Glutamatergic neuron (in vitro differentiated cells): ENCODE data around the gene SLC4A9. TPM values are rescaled to one million over a fixed set of nuclear protein-coding genes. Genes with fewer than 3 reads are reported as not detected.

Source experiments
- DNase-seq: peaks from one replicate; pipeline ENCODE4 v3.0.0; 2022
- H3K27ac Mint-ChIP-seq: one replicate; pipeline ENCODE4 v1.8.0; 2020; ENCODE audit warnings: mild to moderate bottlenecking, mixed read lengths, inconsistent platforms; ENCODE audit not compliant: unreplicated experiment
- H3K27me3 Mint-ChIP-seq: one replicate; pipeline ENCODE4 v1.8.0; 2020; ENCODE audit warnings: mild to moderate bottlenecking, moderate library complexity, mixed read lengths, inconsistent platforms; ENCODE audit not compliant: unreplicated experiment
- H3K36me3 Mint-ChIP-seq: one replicate; pipeline ENCODE4 v1.8.0; 2020; ENCODE audit warnings: mild to moderate bottlenecking, mixed read lengths, inconsistent platforms; ENCODE audit not compliant: unreplicated experiment
- H3K4me1 Mint-ChIP-seq: one replicate; pipeline ENCODE4 v1.8.0; 2020; ENCODE audit warnings: mild to moderate bottlenecking, low read depth, mixed read lengths, inconsistent platforms; ENCODE audit not compliant: unreplicated experiment
- H3K4me3 Mint-ChIP-seq: one replicate; pipeline ENCODE4 v1.8.0; 2020; ENCODE audit warnings: mild to moderate bottlenecking, mixed read lengths, inconsistent platforms; ENCODE audit not compliant: unreplicated experiment
- H3K9me3 Mint-ChIP-seq: one replicate; pipeline ENCODE4 v1.8.0; 2020; ENCODE audit warnings: mild to moderate bottlenecking, moderate library complexity, mixed read lengths, inconsistent platforms; ENCODE audit not compliant: unreplicated experiment
- CTCF ChIP-seq: fragments of 200-600 bp; sonication (generic); IDR thresholded peaks from one replicate; pipeline ENCODE4 v1.5.0; 2021; ENCODE audit not compliant: partially characterized antibody, unreplicated experiment
- total RNA-seq: library from RNA; stranded (reverse); fragmentation: NEBNext Ultra II Directional; extraction: Animal tissue kit (Norgen Biotek cat#: 25700); gene quantifications from one replicate; pipeline ENCODE4 v1.2.1, GENCODE V29; 2021; ENCODE audit not compliant: unreplicated experiment

Gene SLC4A9
- total RNA-seq, 1 donor from 2014 or later = not detected

DNA sequence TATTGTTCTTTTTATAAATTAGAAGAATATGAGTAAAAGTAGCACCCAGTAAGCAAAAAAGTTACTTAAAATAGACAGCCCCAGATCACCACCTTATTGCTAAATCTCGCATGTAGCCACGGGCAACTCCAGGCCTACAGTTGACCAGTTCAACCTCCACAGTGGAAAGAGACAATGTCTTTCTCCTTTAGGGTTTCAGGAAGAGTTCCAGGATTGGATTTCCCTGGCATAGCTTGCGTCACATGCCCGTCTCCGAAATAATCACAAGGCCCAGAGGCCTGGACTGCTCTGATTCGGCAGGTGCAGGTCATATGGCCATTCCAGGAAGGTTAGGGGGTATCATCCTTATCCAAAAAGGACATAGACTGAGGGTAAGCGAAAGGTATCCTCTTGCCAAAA, 47.2 kb upstream of the SLC4A9 start:
- no peaks in the 10 kb centered on the region for H3K9me3 Mint-ChIP-seq
- no peak for DNase-seq
- TF ChIP-seq CTCF = no peak
- H3K27me3 Mint-ChIP-seq = no peaks in the 10 kb centered on the region
- H3K4me3 Mint-ChIP-seq = no peak overlapping the region
- no peaks in the 10 kb centered on the region for H3K4me1 Mint-ChIP-seq
- no peaks in the 10 kb centered on the region for H3K36me3 Mint-ChIP-seq
- H3K27ac Mint-ChIP-seq = no peak overlapping the region

DNA sequence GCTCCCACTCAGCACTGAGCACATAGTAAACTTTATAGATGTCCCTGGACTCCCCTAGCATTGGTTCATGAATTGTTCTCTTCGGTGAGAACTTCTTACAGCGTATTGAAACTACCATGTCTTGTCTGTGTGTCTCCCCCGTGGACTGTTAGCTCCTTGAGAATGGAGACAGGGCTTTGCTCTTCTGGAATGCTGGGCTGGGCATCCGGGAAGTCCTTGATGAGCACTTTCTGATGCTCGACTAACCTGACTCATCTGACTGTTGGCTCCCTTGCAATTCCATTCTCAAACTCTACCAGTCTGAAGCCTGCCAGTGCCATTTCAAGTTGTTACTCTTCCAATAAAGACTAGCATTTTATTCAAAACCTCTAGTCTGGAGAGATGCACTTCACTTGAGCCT, 42.1 kb upstream of the SLC4A9 start:
- no peaks in the 10 kb centered on the region for H3K36me3 Mint-ChIP-seq
- DNase-seq = no peak
- no peak for TF ChIP-seq CTCF
- H3K27ac Mint-ChIP-seq = no peak overlapping the region
- no peak overlapping the region for H3K4me3 Mint-ChIP-seq
- peaks cover 3% of the 10 kb centered on the region for H3K9me3 Mint-ChIP-seq
- H3K27me3 Mint-ChIP-seq = peaks cover 10% of the 10 kb centered on the region
- peaks cover 7% of the 10 kb centered on the region for H3K4me1 Mint-ChIP-seq

DNA sequence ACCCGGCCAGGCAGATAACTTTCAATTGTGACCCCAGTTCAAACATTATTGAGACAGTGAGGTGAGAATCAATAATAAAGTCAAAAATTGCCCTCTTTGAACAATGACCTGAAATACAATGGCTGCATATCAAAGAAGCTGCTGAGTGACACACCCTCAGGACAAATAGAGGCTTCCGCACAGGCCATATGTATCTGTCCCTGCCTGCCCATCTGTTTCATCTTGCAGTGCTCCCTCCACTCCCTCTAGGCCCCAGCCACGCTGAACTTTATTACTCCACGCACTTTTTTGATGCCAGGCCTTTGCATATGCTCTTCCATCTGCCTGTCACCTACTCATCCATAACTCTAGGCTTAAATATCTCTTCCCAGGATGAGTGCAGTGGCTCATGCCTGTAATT, 41.2 kb upstream of the SLC4A9 start:
- Mint-ChIP-seq H3K27me3 (peaks cover 10% of the 10 kb centered on the region), H3K9me3 (peaks cover 3% of the 10 kb centered on the region), H3K4me3 (no peak overlapping the region), H3K4me1 (peaks cover 7% of the 10 kb centered on the region), H3K36me3 (no peaks in the 10 kb centered on the region), H3K27ac (peak overlapping the region; percentile 60)
- TF ChIP-seq CTCF = no peak
- no peak for DNase-seq

- H3K4me3 Mint-ChIP-seq = no peak overlapping the region
- no peaks in the 10 kb centered on the region for H3K36me3 Mint-ChIP-seq
- H3K4me1 Mint-ChIP-seq = peaks cover 9% of the 10 kb centered on the region
- peaks cover 3% of the 10 kb centered on the region for H3K9me3 Mint-ChIP-seq
- H3K27me3 Mint-ChIP-seq = peaks cover 10% of the 10 kb centered on the region
- DNase-seq = no peak
- no peak overlapping the region for H3K27ac Mint-ChIP-seq
- TF ChIP-seq CTCF = no peak
These were observed 40.2 kb upstream of the SLC4A9 start for GRCh38 chr5:140319833-140320232.

- Mint-ChIP-seq H3K9me3 (peaks cover 3% of the 10 kb centered on the region), H3K36me3 (no peaks in the 10 kb centered on the region), H3K4me1 (peaks cover 9% of the 10 kb centered on the region), H3K27me3 (peaks cover 10% of the 10 kb centered on the region), H3K27ac (no peak overlapping the region), H3K4me3 (no peak overlapping the region)
- no peak for DNase-seq
- no peak for TF ChIP-seq CTCF
These were observed 38.2 kb upstream of the SLC4A9 start for GRCh38 chr5:140321796-140322195.
